ENCODE results near the gene GPATCH3.
A peak's percentile ranks its signal among the peaks of the same experiment; 100 is the strongest.
"Not testable (repeated sequence)": the region's sequence is repeated elsewhere in the genome, so short reads cannot be mapped to it uniquely, and the experiment has no call there.

GPATCH3 gene, protein sequence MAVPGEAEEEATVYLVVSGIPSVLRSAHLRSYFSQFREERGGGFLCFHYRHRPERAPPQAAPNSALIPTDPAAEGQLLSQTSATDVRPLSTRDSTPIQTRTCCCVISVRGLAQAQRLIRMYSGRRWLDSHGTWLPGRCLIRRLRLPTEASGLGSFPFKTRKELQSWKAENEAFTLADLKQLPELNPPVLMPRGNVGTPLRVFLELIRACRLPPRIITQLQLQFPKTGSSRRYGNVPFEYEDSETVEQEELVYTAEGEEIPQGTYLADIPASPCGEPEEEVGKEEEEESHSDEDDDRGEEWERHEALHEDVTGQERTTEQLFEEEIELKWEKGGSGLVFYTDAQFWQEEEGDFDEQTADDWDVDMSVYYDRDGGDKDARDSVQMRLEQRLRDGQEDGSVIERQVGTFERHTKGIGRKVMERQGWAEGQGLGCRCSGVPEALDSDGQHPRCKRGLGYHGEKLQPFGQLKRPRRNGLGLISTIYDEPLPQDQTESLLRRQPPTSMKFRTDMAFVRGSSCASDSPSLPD

DNA sequence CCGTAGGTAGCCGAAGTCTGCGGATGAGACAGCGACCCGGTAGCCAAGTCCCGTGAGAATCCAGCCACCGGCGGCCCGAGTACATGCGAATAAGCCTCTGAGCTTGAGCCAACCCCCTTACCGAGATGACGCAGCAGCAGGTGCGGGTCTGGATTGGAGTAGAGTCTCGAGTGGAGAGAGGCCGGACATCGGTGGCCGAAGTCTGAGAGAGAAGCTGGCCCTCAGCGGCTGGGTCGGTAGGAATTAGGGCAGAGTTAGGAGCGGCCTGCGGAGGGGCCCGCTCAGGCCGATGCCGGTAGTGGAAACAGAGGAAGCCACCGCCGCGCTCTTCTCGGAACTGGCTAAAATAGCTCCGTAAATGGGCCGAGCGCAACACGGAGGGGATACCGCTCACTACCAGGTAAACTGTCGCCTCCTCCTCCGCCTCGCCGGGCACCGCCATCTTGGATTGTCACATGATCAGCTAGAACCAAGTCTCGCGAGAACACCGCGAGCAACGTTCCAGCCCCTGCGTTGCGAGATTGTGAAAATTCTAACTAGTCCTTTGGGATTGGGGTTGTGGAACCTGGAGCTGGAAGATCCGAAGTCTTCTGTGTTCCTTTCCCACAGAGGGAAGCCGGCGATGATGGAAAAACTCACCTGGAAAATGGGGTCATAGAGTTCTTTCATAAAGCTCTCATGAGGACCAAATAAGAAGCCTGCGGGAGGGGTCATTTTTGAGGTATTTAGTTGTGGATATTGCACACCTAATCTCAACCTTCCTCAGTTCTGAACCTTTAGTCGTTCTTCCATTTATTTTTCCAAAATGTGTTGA, at the start of gene GPATCH3:
Gene GPATCH3 (minus strand): TSS at position 467 of the 814 bp plus-strand sequence. CDS start 25 bp downstream, at position 442.
- DNase-seq = peak; percentile 93

DNA sequence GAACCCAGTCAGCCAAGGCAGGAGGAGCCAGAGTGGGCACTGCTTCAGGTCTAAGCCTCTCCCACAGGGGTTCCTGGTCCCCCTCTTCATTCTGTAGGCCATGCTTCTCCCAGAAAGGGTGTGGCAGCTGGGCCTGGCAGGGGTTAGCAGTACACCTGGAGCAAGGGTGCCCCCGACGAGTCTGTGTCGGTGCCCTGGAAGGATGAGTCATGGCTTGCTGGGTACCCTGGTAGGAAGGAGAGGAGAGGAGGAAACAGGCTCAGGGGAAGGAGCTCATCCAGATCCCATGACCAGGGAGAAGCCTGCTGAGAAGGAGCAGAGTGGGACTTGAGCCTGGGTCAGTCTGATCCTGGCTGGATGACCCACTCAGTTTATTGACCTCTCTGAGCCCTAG, 49.7 kb upstream of the GPATCH3 start:
- DNase-seq = no peak

DNA sequence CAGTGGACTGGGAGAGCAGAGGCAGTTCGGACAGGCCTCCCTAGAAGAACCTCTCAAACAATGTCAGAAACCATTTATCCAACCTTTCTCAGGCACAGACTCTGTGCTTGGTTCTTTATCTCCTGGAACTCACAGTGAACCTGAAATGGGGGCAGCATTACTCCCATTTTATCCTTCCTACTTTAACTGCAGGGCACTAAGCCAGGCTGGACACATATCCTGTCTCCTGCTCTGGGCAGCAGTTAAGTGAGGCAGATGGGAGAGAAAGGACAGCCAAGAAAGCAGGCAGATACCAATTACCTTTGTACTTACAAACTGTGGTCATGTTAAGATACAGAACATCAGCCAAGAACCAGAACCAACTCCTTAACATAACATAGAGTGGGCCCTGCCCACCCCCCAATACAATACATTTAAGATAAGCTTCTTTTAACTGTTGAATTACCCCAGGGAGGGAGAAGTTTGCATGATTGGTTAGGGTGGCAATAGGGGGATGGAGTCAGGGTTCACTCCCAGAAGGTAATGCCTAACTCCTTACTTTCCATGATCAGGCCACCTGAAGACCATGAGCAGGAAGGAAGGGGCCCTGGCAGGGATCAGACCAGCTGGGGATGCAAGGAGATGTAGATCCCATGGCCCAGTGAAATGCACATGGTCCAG, 49.1 kb upstream of the GPATCH3 start:
- DNase-seq = no peak

DNA sequence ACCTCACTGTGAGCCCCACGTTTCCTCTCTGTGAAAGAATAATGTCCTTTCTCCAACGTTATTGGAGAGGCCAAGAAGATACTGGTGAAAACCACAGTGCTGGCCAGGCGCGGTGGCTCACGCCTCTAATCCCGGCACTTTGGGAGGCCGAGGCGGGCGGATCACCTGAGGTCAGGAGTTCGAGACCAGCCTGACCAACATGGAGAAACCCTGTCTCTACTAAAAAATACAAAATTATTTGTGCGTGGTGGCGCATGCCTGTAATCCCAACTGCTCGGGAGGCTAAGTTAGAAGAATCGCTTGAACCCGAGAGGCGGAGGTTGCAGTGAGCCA, 48.4 kb upstream of the GPATCH3 start:
- not testable (repeated sequence) for DNase-seq

DNA sequence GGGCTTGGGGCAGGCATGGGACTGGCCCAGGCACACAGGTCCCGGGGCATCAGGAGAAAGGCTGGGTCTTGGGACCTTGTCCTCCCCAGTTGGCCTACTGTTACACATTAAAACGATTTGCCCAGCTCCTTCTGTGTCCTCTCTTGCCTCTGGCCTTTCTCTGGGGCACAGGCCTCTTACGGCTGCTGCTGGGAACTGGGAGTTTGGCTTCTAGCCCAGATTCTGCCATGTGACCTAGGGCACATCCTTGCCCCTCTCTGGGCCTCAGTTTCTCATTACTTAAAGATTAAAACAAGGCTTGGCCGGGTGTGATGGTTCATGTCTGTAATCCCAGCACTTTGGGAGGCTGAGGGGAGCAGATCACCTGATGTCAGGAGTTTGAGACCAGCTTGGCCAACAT, 46.0 kb upstream of the GPATCH3 start:
- DNase-seq = no peak

DNA sequence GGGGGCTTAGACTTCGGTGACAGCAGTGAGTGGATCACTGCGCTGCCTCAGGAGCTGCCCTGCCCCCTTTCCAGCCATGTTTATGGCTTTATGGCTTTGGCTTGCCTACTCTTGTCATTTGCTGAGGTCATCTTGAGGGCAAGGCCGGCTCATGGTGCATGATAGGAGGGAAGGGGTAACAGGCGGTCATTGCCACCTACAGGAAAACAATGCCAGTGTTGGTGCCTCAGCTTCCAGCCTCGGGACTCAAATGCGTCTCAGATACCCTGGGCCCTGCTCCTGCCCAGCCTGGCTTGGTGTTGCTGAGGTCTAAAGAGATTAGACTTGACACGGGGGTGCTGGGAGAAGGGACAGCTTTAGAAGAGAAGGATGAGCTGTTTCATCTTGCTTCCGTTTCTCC, 45.5 kb upstream of the GPATCH3 start:
- no peak for DNase-seq

DNA sequence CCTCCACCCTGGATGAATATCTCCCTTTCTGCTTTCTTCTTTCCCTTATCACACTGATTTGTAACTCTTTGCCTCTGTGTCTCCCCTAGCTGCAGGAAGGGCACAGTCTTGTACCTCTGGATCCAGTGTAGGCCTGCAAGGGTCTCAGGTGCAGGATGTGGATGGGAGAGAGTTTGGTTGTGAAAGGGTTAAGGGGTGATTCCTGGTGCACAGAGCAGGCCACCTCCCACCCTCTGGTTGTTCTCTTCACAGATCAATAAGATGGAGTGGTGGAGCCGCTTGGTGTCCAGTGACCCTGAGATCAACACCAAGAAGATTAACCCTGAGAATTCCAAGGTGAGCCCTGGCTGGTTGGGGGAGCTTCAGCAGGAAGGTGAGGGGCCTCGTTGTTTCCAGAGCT, 44.9 kb upstream of the GPATCH3 start:
- no peak for DNase-seq

DNA sequence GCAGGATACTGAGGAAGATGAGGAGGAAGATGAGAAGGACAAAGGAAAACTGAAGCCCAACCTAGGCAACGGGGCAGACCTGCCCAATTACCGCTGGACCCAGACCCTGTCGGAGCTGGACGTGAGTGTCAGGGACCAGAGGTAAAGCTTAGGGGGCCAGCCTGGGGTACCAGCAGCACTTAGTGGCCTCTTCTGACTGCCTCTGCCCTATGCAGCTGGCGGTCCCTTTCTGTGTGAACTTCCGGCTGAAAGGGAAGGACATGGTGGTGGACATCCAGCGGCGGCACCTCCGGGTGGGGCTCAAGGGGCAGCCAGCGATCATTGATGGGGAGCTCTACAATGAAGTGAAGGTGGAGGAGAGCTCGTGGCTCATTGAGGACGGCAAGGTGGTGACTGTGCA, 42.4 kb upstream of the GPATCH3 start:
- no peak for DNase-seq

DNA sequence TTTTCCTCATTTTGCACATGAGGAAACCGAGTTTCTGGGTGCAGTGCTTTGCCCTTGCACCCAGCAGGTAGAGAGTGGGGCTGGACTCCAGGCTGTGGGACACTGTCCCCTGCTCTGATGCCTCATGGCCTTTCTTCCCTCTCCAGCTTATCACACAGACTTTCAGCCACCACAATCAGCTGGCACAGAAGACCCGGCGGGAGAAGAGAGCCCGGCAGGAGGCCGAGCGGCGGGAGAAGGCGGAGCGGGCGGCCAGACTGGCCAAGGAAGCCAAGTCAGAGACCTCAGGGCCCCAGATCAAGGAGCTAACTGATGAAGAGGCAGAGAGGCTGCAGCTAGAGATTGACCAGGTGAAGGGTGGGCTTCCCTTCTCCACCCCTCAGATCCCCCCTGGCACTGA, 41.0 kb upstream of the GPATCH3 start:
- no peak for DNase-seq

DNA sequence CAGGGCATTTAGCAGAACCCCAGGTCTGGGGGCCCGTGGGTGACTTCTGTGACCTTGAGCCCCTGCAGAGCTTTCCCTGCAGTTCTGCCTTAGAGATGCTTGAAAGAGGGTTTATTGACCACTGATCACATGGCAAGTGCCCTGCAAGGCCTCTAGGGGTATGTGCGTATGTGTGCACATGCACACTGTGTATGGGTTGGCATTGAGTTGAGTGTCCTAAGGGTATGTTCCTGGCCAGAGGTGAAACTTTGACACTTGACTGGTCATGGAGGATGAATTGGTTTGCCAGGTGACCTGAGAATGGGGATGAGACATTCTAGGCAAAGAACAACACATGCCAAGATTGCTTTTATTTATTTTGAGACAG, 38.4 kb upstream of the GPATCH3 start:
- DNase-seq = no peak

DNA sequence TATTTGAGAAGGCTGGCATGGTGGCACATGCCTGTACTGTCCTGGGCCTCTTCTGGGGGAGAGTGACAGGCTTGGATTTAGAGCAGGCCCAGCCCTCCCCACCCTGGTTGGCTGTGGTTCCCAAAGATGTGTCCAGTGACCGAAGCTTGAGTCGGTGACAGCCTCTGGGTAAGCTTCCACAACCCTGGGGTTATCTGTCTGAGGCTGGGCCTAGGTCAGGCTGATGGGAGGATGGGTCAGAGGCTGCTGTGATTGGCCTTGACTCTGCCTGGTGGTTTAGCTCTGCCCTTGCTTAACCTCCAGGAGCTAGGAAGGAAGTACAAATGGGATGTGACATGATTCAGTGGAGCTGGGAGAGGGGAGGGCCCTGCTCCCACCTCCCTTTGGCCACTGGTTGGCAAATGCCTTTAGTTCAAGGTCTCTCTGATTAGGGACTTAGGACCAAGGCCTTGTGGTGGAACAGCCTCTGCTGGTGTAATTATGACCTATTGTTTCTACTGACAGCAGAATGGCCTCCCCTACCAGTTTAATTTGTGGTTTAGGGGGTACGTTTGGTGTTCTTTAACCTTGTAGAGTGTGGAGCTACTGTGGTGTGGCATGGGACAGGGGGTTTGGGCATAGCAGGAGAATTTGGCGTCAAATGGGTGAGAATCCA, 37.9 kb upstream of the GPATCH3 start:
- no peak for DNase-seq

DNA sequence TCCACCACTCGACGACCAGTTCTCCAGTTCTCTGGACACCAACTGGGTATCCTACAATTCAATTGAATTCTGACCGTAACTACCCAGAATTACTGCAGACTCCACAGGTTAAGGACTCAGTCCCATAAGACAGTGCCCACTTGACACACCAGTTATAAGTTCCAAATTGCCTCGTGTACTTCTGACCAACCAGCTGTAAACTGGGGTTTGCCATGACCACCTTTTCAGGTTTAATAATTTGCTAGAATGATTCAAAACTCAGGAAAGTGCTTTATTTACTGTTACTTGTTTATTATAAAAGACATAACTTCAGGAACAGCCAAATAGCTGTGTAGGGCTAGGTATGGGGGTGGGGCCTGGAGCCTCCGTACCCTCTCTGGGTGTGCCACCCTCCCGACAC, 36.6 kb upstream of the GPATCH3 start:
- DNase-seq = no peak

DNA sequence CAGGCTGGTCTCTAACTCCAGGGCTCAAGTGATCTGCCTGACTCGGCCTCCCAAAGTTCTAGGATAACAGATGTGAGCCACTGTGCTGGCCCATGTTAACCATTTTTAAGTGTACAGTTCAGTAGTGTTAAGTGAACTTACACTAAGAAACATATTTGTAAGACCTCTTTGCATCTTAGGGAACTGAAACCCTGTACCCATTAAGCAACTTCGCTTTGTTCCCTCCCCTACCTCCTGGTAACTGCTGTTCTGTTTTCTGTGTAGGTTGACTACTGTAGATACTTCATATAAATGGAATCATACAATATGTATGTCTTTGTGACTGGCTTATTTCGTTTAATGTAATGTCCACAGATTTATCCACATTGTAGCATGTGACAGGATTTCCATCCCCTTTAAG, 32.3 kb upstream of the GPATCH3 start:
- no peak for DNase-seq

DNA sequence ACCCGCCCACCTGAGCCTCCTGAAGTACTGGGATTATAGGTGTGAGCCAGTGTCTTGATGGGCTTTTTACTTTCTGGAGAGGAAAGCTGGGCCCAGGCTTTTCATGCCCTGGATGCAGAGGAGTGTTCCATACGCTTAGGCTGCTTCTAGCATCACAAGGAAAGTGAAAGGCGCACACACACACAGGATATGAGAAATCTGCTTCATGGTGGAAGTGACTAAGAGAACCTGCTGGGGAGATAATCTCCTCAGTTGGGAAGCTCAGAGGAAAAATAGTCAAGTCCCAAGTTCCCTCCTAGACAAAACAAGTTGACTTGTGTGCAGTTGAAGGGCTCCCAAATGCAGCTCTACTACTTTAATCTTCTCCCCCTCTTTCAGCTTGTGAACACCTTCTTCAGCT, 23.4 kb upstream of the GPATCH3 start:
- peak; percentile 32 for DNase-seq

DNA sequence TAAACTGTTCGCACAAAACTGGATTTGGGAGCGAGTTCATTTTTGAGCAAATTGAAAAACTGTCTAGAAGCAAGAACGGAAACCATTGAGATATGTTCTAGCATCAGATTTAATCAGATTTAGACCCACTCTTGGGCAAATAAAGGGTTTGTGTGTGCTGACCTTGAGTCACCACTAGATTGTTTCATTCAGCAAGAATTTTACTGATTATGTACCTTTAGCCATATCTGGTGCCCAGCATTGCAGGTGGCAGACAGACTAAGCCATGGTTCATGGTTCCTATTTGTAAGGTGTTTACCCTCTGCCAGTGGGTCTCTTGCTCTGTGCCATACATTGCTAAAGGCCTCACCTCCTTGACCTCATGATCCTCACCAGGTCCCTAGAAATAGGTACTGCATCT, 22.6 kb upstream of the GPATCH3 start:
- no peak for DNase-seq

DNA sequence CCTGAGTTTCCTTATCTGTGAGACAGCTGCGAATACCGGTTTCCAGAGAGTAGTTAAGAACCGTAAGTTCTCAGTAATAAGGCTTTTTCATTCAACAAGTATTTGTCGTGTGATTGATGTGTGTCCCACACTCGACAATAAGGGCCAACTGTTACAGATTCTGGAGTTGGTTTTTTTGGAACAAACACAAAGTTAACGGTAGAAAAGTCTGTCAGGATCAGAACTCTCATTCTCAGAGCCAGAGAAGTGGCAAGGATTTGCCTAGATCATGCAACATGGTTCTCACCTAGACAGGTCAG, 22.1 kb upstream of the GPATCH3 start:
- no peak for DNase-seq

DNA sequence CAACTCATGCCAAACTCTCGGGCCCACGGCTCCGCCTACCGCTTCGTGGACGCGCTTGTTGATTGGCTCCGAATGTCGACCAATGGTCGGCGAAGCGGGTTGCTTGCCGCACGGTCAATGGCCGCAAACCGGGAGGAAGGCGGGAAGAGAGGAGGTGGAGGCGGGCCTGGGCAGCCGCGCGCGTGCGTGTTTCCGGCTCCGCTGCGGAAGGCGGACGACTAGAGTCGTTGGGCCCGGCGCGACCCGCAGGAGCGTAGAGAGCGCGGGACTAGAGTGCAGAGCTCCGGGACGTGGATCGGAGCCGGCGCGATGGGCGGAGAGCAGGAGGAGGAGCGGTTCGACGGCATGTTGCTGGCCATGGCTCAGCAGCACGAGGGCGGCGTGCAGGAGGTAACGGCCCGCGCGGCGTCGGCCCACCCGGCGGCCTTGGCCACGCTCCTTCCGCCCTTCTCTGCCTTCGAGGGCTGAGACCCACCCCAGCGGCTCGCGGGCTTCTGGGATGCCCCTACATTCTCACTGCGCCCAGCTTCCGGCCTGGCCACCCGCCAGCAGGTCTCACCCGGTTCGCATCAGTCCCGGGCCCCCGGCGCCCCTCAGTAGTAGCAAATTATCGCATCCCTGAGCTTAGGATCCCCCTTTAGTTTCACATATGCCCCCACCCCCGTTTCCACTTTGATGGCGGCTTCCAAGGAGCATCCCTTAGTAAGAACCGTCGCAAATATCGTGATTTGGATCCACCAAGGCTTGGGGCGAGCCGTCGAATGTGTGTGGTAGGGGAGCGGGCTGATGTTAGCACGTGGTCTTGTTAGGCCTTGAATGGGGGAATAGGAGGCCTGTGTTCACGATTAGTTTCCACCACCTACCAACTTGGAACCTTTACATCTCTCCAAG, 21.5 kb upstream of the GPATCH3 start, which contains the start of gene NUDC:
Gene NUDC (plus strand): TSS at position 204 of the 891 bp plus-strand sequence. CDS start 106 bp downstream, at position 310.
- DNase-seq = peak; percentile 99

DNA sequence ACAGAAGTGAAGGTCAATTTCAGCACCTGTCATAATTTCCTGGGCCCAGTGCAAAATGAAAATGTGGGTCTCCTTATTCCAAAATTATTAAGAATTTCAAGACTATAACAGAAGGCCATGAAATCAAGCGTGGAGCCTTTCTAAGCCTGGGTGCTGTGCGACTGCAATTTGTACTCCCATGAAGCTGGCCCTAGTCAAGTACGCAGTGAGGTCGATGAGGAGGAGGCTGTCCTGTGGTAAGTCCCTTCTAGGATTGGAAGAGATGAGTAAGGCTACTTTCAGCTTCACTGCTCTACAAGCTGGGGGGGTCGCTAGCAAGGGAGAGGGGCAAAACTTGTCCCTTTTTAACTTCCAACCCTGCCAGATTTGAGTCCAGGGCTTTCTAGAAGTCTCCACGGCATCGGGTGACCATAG, 20.9 kb upstream of the GPATCH3 start:
- no peak for DNase-seq

DNA sequence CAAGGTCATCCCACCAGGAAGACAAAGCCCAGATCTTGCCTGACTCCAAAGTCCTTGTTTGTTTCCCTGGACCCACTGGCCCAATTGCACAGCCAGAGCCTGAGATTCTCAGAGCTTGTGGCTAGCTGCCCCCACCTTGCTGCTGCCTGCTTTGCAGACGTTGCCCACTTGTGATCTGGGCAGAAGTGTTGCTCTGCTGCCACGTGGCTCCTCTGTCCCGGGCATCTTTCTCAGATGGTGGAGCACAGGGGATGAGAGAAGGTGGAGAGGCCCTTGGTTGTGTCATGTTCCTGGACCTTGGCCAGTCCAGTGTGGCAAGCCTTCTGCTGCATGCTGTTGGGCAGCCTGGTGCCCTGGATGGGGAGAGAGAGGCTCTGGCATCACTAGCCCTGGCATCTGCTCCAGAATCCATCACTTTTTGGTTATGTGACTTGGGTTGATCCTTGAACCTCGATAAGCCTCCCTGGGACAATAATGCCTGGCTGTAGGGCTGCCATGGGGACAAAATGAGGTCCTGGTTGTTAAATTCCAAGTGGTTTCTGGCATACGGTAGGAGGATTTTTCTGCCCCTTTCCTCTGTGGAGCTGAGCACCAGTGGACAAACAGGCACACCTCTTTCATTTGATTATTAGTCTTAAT, 15.1 kb upstream of the GPATCH3 start:
- DNase-seq = no peak

DNA sequence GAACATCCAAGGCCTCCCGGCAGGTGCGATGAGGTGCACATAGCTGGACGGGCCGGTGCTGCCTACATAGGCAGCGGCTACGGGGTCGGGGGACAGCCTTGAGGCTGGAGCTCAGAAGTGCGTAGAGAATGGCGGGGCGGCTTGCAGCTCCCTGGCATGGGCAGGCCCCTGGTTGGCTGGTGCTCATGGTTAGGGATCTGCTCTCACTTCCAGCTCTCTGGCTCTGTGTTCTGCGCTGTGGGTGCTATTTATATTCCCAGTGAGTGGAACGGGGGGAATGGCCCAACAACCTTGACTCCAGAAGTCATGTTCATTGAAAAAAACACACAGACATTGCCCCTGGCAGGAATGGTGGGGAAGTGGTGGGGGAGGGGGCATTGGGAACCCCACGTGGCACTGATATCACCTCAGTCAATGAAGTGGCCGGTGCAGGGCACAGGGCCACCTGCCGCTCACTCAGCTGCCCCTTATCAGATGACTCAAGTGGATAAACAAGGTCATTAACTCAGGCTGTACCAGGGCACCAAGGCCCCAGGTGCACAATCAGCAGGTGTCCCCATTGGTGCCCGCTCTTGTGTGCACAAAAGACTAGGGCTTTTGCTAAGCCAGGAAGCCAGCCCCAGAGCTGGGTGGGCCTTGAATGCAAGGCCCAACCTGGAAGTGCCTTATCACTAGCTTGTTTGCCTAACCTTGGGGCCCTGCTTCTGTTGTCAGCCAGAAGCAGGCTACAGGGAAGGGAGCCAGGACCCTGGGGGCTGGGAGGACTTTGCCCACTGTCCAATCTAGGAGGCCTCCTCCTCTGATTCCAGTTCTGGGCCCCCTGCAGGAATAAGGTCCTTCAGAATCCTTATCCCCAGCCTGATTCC, 13.7 kb upstream of the GPATCH3 start, which contains the start of gene NR0B2:
Gene NR0B2 (minus strand): TSS at position 222 of the 866 bp plus-strand sequence. CDS start 35 bp downstream, at position 187.
- DNase-seq = no peak
